ENCODE measurements around the gene SF3B5.
"Not testable (repeated sequence)": the region's sequence is repeated elsewhere in the genome, so short reads cannot be mapped to it uniquely, and the experiment has no call there.

SF3B5 gene

DNA sequence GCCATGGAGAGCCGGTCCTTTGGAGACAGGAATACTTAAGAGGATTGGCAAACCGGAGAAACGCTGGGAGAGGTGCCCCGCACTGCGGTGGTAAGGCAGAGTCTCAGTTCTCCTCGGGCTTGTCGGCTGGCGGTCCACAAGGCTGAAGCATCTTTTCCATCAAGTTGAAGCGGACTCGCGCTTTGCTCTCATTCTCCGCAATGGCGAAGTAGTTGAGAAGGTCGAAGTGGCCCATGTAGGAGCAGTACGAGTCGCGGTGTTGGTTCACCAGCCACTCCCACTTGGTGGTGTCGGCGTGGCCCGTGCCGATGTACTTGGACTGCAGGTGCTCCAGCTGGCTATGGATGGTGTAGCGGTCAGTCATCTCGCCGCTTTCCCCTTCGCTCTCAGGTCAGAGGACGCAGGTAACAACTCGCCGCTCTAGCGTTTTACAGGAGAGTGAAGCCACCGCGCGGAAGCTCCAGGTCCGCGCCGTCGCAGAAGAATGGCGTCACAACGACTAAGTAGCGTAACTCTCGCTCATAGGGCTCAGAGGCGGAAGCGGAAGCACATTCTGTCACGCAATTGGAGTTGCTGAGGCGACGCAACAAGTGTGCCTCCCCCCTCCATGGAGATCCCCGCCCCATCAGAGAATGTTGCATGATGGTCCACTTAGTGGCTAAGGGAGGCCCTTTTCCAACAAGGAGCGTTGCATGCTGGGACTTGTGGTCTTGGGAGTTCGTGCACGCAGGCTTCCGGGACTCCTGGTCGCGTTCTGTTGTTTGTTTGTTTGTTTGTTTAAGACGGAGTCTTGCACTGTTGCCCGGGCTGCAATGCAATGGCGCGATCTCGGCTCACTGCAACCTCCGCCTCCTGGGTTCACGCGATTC, at the start of gene SF3B5:
TSS of gene SF3B5 (minus strand) at position 440 of the 869 bp plus-strand sequence. CDS start at position 364, 76 bp downstream.
- DNase-seq: peak; percentile 98

DNA sequence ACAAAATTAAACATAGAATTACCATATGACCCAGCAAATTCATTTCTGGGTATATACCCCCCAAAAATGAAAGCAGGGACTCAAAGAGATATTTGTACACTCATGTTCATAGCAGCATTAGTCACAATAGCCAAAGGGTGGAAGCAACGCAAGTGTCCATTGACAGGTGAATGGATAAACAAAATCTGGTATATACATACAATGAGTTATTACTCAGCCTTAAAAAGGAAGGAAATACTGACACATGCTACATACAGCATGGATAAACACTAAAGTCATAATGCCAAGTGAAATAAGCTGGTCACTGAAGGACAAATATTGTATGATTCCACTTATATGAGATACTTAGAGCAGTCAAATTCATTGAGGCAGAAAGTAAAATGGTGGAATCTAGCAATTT, 49.6 kb upstream of the SF3B5 start:
- DNase-seq: no peak

DNA sequence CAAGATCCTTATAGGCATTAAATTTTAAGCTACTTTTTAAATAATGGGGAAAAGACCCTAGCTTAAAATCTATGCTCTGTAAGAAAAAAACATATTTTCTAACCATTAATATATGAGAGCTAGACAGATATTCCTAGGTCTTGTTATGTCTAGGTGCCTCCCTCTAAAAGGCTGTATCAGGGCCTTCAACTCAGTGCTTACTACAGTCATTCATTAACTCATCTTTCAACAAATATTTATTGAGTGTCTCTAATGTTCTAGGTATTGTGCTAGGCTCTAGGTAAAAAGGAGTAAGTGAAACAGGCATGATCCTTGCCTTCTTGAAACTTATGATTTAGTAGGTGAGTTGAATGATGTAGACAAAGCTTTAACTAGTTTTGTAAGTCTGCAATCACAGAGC, 48.5 kb upstream of the SF3B5 start:
- DNase-seq: no peak

DNA sequence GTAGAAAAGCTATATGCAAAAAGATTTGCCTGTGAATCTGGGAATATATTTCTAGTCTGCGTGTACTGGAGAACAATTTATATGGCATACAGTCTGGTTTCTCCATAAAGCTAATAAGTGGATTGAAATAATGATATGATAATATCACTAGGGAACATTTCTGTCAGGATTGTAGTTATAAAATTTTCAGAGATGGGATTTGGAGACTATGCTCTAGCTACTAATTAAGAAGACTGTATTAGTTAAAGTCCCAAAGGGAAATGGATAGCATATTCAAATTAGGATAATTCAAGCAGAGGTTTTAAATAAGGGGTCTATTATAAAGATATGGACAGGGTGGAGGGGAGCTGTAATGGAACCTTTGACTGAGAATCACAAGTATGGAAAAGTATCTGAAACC, 47.7 kb upstream of the SF3B5 start:
- no peak for DNase-seq

DNA sequence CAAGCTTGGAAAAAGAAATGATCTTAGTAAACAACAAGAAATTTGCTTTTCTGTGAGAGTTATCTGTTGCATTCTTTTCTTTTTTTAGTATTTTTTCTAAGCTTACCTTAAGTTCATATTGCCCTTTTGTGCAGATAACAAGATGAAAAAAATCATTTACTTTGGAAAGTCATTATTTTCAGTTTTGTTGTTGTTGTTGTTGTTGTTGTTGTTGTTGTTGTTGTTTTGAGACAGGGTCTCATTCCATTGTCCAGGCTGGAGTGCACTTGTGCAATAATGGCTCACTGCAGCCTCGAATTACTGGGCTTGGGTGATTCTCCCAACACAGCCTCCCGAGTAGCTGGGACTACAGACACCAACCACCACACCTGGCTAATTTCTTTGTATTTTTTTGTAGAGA, 46.1 kb upstream of the SF3B5 start:
- no peak for DNase-seq

DNA sequence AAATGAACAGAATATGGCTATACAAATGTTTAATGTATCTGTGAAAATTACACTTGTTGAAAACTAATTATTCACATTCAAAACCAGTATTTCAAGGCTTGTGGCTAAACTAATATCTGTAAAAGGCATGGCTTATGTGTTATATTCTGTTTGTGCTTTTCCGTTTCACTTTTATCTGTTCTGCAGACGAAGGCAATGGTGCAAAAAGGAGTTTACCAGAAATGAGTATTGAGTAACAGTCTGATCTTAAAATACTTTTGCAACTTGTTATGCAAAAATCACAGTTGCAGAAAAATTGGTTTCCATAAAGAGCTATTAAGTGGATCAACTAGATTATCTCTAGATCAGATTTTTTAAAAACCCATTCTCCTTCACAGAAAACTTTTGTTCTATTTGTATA, 45.5 kb upstream of the SF3B5 start:
- no peak for DNase-seq

DNA sequence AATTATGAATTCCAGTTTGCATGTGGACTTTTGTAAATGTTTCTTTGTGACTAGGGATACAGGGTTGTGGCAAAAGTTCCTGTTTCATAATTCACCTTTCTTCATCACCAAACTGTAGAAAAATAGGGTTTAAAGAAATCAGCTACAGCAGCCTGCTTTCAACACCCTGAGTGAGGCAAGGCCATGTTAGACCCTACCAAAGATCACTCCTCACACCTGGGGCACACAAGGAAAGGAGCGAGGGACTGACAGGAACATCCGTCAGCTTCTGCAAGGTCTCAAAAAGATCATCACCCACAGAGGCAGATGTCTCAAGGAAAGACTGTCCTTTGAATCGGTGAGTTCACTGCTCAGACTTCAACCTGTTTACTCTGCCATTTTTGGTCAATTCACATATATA, 44.4 kb upstream of the SF3B5 start:
- no peak for DNase-seq

DNA sequence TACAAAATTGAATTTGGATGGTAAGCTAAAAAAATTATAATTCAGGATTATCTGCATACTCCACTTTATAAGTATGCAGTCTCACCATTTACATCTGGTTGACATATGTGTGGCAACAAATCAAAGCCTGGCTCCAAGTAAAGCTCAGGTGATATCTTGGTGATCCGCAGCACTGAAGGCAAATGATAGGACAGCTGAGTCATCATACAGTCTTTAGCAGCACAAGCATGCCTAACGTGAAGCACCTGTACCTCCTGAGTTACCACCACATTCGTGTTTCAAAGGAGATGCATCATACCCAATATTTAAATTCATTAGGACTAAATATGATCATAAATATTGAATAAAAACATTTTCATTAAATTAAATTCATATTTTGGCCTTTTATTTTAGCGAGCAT, 43.2 kb upstream of the SF3B5 start:
- no peak for DNase-seq

DNA sequence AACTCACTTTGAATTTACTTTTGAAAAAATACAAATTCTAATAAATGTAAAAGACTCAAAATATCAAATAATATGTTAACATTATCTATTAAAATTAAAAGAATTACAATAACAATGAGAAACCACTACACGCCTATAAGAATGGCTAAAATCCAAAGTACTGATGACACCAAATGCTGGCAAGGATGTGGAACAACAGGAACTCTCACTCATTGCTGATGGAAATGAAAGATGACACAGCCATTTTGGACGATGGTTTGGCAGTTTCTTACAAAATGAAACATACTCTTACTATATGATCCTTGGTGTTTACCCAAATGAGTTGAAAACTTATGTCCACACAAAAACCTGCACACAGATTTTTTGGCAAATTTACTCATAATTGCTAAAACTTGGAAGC, 39.4 kb upstream of the SF3B5 start:
- no peak for DNase-seq

DNA sequence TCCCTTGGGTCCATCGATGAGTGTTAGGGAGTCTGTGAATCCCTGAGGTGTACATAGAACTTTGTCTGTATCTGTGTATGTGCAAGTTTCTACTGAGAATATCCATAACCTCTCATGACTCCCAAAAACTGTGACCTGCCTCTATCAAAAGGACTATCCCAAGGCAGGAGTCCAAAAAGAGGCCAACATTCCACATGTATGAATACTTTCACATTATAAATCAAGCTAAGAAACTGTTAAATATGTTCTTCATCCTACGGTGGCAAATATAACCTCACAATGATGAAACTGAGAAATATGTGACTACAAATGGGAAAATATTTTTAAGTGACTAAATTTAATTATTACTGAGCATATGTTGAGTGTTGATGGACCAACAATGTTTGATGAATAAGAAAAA, 38.8 kb upstream of the SF3B5 start:
- no peak for DNase-seq

DNA sequence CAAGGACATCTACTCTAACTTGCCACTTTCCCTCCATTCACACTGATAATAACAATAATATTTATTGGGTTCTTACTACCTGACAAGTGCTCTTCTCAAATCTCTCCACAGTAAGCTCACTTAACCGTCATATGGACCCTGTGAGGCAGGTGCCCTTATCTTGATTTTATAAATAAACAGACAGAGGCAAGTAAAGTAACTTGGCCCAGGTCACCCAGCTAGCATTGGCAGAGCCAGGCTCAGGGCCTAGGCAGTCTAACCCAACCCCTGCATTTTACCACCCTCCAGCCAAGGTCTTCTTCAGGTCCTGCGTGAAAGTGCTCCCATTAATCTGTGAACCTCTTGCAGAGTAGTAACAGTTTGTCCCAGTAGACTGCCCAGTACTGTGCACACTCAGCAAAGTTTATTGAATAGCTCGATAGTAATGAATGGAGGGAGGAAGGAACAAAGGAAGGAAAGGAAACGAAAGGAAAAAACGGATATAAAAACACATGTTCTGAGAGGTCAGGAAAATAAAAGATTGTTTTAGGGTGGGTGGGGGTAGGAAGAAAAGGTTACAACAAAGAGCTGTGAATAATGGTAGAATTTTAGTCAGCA, 38.0 kb upstream of the SF3B5 start:
- DNase-seq: no peak

DNA sequence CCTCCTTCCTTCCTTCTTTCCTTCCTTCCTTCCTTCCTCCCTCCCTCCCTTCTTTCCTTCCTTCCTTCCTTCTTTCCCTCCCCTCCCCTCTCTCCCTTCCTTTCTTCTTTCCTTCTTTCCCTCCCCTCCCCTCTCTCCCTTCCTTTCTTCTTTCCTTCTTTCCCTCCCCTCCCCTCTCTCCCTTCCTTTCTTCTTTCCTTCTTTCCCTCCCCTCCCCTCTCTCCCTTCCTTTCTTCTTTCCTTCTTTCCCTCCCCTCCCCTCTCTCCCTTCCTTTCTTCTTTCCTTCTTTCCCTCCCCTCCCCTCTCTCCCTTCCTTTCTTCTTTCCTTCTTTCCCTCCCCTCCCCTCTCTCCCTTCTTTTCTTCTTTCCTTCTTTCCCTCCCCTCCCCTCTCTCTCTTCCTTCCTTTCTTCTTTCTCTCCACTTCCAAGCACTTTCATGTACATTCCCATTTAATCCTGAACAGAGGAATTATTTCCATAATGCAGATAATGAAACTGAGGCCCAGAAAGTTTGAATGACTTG, 36.9 kb upstream of the SF3B5 start:
- not testable (repeated sequence) for DNase-seq

DNA sequence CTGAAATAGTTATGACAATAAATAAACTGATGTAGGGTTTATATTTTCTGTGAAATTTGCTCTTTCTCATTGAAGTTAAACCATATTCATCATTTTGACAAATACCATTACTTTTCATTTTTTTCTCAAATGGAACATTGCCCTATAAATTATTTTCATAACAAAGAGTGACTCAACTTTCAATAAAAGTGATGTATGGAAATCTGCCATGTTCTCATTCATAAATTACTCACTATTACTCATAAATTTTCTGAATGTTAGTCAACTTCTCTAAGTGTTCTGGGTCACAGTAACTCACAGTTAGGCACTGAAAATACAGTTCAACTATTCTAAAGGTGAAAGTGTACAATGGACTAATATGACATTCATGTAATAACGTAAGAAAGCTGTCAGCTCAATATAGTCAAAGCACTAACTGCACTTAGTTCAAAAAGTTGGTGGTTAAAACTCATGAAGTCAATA, 35.9 kb upstream of the SF3B5 start:
- no peak for DNase-seq

DNA sequence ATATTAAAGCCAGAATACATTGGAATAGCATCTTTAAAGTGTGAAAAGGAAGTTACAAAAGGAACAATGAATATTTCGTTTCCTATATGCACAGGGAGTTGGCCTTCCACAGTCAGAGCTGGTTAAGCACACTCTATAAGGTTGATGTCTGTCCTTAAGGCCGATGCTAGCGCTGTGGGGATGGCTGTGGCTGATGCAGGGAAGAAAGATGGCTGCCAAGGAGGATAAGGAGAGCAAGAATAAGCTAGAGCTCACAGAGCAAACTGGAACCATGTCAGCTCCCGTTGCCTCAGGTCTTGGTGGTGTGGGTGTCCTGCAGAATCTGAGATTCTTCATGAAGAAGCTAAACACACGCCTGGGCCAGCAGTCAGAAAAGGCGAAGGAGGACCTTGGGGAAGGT, 34.1 kb upstream of the SF3B5 start:
- no peak for DNase-seq

DNA sequence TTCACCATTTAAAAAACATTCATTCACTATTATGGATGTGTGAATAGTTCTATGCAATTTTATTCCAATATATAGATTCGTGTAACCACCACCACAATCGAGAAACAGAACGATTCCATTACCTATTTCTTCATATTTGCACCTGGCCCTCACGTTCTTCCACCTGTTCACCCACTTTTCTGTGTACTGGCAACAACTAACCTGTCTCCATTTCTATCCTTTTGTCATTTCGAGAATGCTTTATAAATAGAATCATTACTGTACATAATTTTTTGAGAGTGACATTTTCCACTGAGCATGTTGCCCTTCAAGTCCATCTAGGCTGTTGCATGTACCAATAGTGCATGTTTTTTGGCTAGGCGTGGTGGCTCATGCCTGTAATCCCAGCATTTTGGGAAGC, 31.7 kb upstream of the SF3B5 start:
- DNase-seq: no peak

DNA sequence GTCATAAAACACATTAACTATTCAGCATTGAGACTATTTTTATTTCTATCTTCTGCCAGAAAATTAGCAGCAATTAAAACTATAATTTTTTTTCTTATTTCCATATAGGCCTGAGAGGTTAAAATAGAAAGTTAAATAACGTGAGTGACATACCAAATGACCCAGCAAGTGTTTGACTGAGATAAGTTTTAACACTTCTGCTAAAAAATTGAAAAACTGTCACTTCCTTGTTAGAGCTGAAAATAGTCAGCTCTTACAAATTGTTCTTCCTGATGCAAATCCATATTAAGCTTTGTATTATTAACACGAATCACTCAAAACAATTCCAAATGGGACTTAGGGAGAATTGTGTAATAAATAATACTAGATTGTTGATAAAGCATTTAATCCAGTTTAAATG, 28.5 kb upstream of the SF3B5 start:
- DNase-seq: no peak

DNA sequence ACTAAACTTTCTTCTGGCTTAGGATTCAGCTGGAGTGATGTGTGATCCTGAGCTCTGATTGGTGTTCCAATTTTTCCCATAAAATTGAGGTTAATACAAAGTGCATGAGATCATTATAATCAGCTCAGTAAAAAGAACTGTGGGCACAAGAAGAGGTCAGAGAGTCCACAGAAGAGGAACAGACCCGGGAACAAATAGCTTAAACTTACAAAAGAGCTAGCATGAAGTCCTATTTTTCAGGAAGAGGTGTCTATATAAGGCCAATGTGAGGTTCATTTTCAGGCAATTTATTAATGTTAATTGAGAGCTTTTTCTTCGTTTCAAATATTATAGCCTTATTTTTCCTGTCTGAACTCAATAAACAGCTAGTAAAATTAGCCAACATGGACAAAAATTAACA, 28.0 kb upstream of the SF3B5 start:
- DNase-seq: no peak

DNA sequence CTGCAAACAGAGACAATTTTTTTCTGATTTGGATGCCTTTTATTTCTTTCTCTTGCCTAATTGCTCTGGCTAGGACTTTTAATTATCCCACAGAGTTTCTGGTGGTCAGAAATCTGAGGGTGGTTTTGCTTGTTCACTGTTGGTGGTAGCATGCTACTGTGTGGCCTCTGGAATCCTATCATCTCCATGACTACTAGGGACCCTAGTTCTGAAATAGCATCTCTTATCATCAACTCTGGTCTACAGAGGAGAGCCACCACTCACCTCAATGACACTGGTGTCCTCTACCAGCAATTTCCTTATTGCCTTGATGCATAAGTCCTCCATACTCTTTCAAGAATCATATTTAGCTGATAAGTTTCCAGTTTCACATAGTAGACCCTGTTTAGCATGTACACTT, 27.5 kb upstream of the SF3B5 start:
- no peak for DNase-seq

DNA sequence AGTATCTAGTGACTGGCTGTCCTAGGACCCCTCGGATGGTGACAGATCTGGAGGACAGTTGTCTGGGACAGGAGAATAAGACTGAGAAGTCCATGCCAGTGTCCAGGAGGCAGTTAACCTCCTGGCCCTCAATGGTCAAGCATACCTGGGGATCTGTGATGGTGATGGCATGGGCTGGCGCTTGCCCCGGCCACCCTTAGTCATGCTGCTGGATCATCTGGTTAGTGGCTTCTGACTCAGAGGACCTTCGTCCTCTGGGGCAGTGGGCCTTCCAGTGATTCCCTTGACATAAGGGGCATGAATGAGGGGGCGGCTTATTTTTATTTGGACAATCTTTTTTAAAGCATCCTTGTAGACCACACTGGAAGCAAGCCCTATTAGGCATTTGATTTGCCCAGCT, 24.0 kb upstream of the SF3B5 start:
- DNase-seq: no peak

DNA sequence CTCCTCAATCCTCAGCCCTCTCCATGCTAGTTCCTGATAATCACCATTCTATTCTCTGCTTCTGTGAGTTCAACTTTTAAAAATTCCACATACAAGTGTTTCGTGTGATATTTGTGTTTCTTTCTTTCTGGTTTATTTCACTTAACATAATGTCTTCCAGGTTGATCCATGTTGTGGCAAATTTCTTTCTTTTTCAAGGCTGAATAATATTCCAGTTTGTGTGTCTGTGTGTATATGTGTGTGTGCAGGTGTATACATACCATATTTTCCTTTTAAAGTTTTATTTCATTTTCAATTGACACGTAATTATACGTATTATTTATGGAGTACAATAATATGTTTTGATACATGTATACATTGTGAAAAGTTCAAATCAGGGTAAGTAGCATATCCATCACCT, 19.8 kb upstream of the SF3B5 start:
- DNase-seq: no peak

DNA sequence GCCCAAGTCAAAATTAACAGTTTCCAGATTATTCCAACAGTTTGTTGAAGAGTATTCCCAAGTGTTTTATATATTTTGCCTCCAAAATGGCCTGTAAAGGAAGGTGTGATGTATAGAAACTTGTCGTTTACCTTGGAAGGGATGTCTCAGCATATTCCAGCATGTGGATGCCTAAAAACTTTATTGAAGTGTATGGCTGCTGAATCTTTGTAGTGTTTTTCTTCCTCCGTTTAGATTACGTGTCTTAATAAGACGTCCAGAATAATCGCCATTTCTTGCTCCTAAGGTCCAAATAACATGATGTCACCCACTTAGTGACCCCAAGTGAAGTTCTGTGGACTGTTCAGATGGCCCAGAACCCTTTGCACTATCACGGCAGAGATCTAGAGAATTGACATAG, 18.0 kb upstream of the SF3B5 start:
- no peak for DNase-seq

DNA sequence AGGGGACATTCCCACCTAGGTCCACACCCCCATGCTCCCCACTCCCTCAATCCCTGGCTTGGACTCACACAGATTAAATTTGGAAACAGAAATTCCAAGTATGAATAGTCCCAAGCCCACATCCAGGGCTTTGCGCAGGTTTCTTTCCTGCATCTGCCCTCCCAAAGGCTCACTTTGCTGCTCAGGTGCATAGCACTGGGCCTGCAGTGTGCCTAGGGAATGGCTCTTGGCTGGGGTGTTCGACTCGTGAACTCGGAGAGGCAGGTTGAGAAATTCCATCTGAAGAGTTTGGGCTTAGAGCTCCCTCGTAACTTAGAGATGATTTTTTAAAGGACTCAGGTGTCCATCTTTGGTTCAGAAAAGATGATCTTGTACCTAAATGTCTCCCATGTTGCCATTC, 14.8 kb upstream of the SF3B5 start:
- DNase-seq: no peak

DNA sequence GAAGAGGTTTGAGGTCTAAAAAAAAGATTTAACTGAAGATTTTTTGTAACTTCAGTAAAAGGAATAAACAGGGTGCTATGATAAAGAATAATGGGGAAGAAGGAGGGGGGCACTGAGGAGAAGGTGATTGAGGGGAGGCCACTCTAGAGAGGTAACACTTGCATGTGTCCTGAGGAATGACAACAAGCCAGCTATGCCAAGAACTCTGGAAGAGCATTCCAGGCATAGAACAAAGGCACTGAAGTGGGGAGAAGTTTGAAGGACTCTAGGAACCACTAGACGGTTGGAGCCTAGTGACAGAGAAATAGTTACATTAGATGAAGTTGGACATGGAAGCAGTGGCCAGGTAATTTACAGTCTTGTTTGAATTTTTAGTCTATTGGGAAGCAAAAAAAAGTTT, 10.8 kb upstream of the SF3B5 start:
- no peak for DNase-seq

DNA sequence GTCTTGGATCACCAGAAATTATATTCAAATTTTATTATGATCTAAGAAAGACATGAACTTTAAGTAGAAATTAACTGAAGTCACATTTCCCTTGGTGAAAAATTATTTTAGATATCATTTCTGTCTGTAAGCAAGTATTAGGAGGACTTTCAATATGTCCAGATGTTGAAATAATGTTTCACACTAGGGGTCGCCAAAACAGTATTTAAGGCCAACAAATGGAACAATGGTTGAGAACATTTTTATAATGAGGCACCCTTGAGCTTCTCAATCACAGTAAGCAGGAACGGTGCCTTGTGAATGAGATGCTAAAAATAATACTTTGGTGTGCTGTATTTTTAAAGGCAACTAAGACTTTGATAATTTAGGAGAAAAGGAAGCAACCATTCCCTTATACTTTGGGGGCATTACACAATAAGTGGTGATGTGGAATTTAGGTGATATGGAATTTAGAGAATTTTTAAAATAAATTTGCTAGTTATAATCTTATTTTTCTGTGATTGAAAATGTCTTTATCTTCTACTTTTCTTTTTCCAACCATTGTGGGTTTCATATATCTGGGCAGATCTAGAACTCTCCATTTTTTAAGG, 9.6 kb upstream of the SF3B5 start:
- DNase-seq: no peak
